ENCODE results near the gene HRH1. TPM values are rescaled to one million over a fixed set of nuclear protein-coding genes. Genes with fewer than 3 reads are reported as not detected.

The HRH1 gene
- polyA plus RNA-seq, 1 donor (not counting 4 experiments of a cell fraction or from before 2014, with no cell fraction given) = 13.9 TPM

DNA sequence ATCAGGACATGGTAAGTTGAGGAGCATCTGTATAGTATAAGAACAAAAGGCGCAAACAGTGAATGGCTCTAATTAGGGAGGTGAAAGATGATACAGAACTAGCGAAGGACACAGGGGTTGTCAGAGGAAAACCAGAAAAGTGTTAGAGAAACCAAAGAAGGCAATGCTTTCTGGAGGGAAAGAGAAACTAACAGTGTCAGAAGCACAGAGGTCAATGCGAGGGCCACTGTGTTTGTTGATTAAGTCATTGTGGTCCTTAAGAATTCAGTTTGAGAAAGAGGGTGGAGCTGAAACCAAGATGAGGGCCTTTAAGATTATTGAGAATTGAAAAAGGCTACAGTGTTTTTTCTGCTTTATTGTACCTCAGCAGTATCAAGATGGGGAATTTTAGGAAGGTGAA lies 146.7 kb downstream of the HRH1 start:
- dilution Hi-C loops (cut with MboI; ENCODE audit: extremely low pct_ligation_motif_present, low sequenced_read_pairs) = no loop called here

DNA sequence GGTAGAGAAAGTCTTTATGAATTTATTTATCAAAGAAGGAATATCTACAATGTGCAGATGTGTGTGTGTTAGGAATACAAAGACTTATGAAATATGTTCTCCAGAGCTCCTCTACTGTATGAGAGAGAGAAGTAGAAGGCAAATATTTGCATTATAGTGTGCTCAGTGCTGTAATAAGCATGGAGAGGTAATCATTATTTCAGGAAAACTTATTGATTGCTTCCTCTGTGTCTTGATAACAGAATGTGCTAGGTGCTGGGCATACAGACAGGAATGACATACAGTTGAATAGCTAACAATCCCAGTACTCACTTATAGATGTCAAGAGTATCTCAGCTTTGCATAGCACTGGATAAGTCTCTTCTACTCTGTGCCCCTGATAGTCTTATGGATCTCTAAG lies 148.2 kb downstream of the HRH1 start:
- TF ChIP-seq, protein P1, sequence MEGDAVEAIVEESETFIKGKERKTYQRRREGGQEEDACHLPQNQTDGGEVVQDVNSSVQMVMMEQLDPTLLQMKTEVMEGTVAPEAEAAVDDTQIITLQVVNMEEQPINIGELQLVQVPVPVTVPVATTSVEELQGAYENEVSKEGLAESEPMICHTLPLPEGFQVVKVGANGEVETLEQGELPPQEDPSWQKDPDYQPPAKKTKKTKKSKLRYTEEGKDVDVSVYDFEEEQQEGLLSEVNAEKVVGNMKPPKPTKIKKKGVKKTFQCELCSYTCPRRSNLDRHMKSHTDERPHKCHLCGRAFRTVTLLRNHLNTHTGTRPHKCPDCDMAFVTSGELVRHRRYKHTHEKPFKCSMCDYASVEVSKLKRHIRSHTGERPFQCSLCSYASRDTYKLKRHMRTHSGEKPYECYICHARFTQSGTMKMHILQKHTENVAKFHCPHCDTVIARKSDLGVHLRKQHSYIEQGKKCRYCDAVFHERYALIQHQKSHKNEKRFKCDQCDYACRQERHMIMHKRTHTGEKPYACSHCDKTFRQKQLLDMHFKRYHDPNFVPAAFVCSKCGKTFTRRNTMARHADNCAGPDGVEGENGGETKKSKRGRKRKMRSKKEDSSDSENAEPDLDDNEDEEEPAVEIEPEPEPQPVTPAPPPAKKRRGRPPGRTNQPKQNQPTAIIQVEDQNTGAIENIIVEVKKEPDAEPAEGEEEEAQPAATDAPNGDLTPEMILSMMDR (optimal IDR thresholded peaks at IDR 0.05 in 1 of 3, IDR thresholded peaks at IDR 0.05 in 1 of 3, conservative IDR thresholded peaks at IDR 0.05 in 1 of 3; ENCODE audit: extremely low read depth in 1 of 3, insufficient read depth in 2 of 3, low read length in 3 of 3) = no peak
- TF ChIP-seq EZH2 (IDR thresholded peaks at IDR 0.05; ENCODE audit: low read length) = no peak
- H3K4me2 ChIP-seq (ENCODE audit: control insufficient read depth, extremely low read depth, insufficient read depth, low read depth, low read length) = no peak overlapping the region
- H3K27ac ChIP-seq (ENCODE audit: control insufficient read depth, insufficient read depth, low read length) = no peak overlapping the region
- H4K20me1 ChIP-seq (ENCODE audit: control insufficient read depth, extremely low read depth, insufficient read depth, low read length) = no peaks in the 10 kb centered on the region
- no peaks in the 10 kb centered on the region for H3K9me1 ChIP-seq (ENCODE audit: control insufficient read depth, extremely low read depth, insufficient read depth, low read length)
- H2AFZ ChIP-seq (ENCODE audit: control insufficient read depth, low read length) = no peak overlapping the region
- no peak for DNase-seq (ENCODE audit: low read depth, low spot score)
- no peak overlapping the region for H3K4me3 ChIP-seq (ENCODE audit: control insufficient read depth in 2 of 3, extremely low read depth in 1 of 3, insufficient read depth in 2 of 3, low read depth in 1 of 3, low read length in 3 of 3)
- H3K27me3 ChIP-seq (ENCODE audit: control insufficient read depth, extremely low read depth, insufficient read depth, low read length) = no peaks in the 10 kb centered on the region
- peaks cover 6 to 23% of the 10 kb centered on the region in 2 experiments for H3K36me3 ChIP-seq (ENCODE audit: control insufficient read depth in 2 of 2, extremely low read depth in 1 of 2, insufficient read depth in 2 of 2, low read length in 2 of 2)
- H3K9ac ChIP-seq (ENCODE audit: control insufficient read depth, extremely low read depth, insufficient read depth, low read length) = no peak overlapping the region
- no peaks in the 10 kb centered on the region for H3K79me2 ChIP-seq (ENCODE audit: control insufficient read depth, insufficient read depth, low read length)
- FAIRE-seq = no peak
- H3K9me3 ChIP-seq (ENCODE audit: control insufficient read depth, low read depth, low read length) = no peaks in the 10 kb centered on the region
- peaks cover 4% of the 10 kb centered on the region for H3K4me1 ChIP-seq (ENCODE audit: control insufficient read depth, extremely low read depth, insufficient read depth, low read length)
- dilution Hi-C loops (cut with MboI; ENCODE audit: extremely low pct_ligation_motif_present, low sequenced_read_pairs) = no loop called here

More for the DNA sequence above, 146.7 kb downstream of the HRH1 start:
- no peak overlapping the region for H3K4me2 ChIP-seq (ENCODE audit: control insufficient read depth, extremely low read depth, insufficient read depth, low read depth, low read length)
- H3K27me3 ChIP-seq (ENCODE audit: control insufficient read depth, extremely low read depth, insufficient read depth, low read length) = no peaks in the 10 kb centered on the region
- H3K9ac ChIP-seq (ENCODE audit: control insufficient read depth, extremely low read depth, insufficient read depth, low read length) = no peak overlapping the region
- peaks cover 4 to 16% of the 10 kb centered on the region in 2 experiments for H3K36me3 ChIP-seq (ENCODE audit: control insufficient read depth in 2 of 2, extremely low read depth in 1 of 2, insufficient read depth in 2 of 2, low read length in 2 of 2)
- no peaks in the 10 kb centered on the region for H3K9me1 ChIP-seq (ENCODE audit: control insufficient read depth, extremely low read depth, insufficient read depth, low read length)
- TF ChIP-seq EZH2 (IDR thresholded peaks at IDR 0.05; ENCODE audit: low read length) = no peak
- TF ChIP-seq, protein P1 (optimal IDR thresholded peaks at IDR 0.05 in 1 of 3, IDR thresholded peaks at IDR 0.05 in 1 of 3, conservative IDR thresholded peaks at IDR 0.05 in 1 of 3; ENCODE audit: extremely low read depth in 1 of 3, insufficient read depth in 2 of 3, low read length in 3 of 3) = no peak
- FAIRE-seq (no peak), DNase-seq (ENCODE audit: low read depth, low spot score) (no peak)
- no peak overlapping the region for H2AFZ ChIP-seq (ENCODE audit: control insufficient read depth, low read length)
- no peaks in the 10 kb centered on the region for H3K9me3 ChIP-seq (ENCODE audit: control insufficient read depth, low read depth, low read length)
- H3K4me1 ChIP-seq (ENCODE audit: control insufficient read depth, extremely low read depth, insufficient read depth, low read length) = peaks cover 4% of the 10 kb centered on the region
- H3K79me2 ChIP-seq (ENCODE audit: control insufficient read depth, insufficient read depth, low read length) = no peaks in the 10 kb centered on the region
- no peak overlapping the region for H3K4me3 ChIP-seq (ENCODE audit: control insufficient read depth in 2 of 3, extremely low read depth in 1 of 3, insufficient read depth in 2 of 3, low read depth in 1 of 3, low read length in 3 of 3)
- no peak overlapping the region for H3K27ac ChIP-seq (ENCODE audit: control insufficient read depth, insufficient read depth, low read length)
- H4K20me1 ChIP-seq (ENCODE audit: control insufficient read depth, extremely low read depth, insufficient read depth, low read length) = no peaks in the 10 kb centered on the region

Measured in keratinocyte (primary cell).